Large intestine (tissue), 3 donors: ENCODE measurements around the gene EHBP1. TPM values are rescaled to one million over a fixed set of nuclear protein-coding genes. Genes with fewer than 3 reads are reported as not detected.

Source experiments
- DNase-seq, 2 donors: peaks; one replicate each; pipeline versions ENCODE4 v3.0.0 to v3.0.0-alpha.2; 2013
- H3K27ac ChIP-seq: one replicate; pipeline ENCODE4 v1.5.1; 2013; ENCODE audit warnings: low read length
- H3K27me3 ChIP-seq: 2 replicates; pipeline ENCODE4 v1.6.1; 2013; ENCODE audit warnings: low read length; ENCODE audit not compliant: control insufficient read depth, insufficient read depth
- H3K36me3 ChIP-seq: 2 replicates; pipeline ENCODE4 v1.6.1; 2013; ENCODE audit warnings: low read length; ENCODE audit not compliant: control insufficient read depth, insufficient read depth
- H3K4me1 ChIP-seq: one replicate; pipeline ENCODE4 v1.6.1; 2013; ENCODE audit warnings: low read length; ENCODE audit not compliant: control insufficient read depth, insufficient read depth
- H3K4me3 ChIP-seq: one replicate; pipeline ENCODE4 v1.5.1; 2013; ENCODE audit warnings: low read length
- H3K9me3 ChIP-seq: one replicate; pipeline ENCODE4 v1.6.1; 2013; ENCODE audit warnings: mild to moderate bottlenecking, low read depth, low read length, moderate library complexity; ENCODE audit not compliant: control insufficient read depth
- WGBS: methylation state at CpG from one replicate; pipeline ENCODE4 v1.1.5; 2013; ENCODE audit warnings: low lambda C conversion rate; ENCODE audit not compliant: insufficient coverage; 5-methylcytosine and 5-hydroxymethylcytosine counted together
- polyA plus RNA-seq: library from polyadenylated mRNA; unstranded; fragments of 120-200 nt; gene quantifications from one replicate; pipeline ENCODE4 v1.2.1, GENCODE V29; 2013

The EHBP1 gene
- polyA plus RNA-seq, 1 donor = 30.7 TPM

- Histone ChIP-seq H3K27me3 (no peaks in the 10 kb centered on the region), H3K4me3 (no peak overlapping the region), H3K9me3 (no peaks in the 10 kb centered on the region), H3K36me3 (peaks cover 1% of the 10 kb centered on the region), H3K4me1 (no peaks in the 10 kb centered on the region), H3K27ac (no peak overlapping the region)
- DNase-seq = no peak
- WGBS = 100% methylated on average over 1 of the region's 2 CpGs
Measured at GRCh38 chr2:62941413-62941812, 235.9 kb downstream of the EHBP1 start.

GRCh38 chr2:62944362-62944761 is 238.8 kb downstream of the EHBP1 start:
- Histone ChIP-seq H3K36me3 (peaks cover 11% of the 10 kb centered on the region), H3K27ac (no peak overlapping the region), H3K4me3 (no peak overlapping the region), H3K4me1 (no peaks in the 10 kb centered on the region), H3K27me3 (no peaks in the 10 kb centered on the region), H3K9me3 (no peaks in the 10 kb centered on the region)
- no CpG with 5 or more reads among the region's 2 CpGs for whole genome bisulfite sequencing
- DNase-seq = no peak

GRCh38 chr2:62947403-62947802 is 241.9 kb downstream of the EHBP1 start:
- H3K4me1 ChIP-seq = no peaks in the 10 kb centered on the region
- H3K27ac ChIP-seq = no peak overlapping the region
- H3K9me3 ChIP-seq = no peaks in the 10 kb centered on the region
- DNase-seq = no peak
- H3K36me3 ChIP-seq = peaks cover 11% of the 10 kb centered on the region
- no peaks in the 10 kb centered on the region for H3K27me3 ChIP-seq
- WGBS = 43% methylated on average over 1 of the region's 1 CpG
- no peak overlapping the region for H3K4me3 ChIP-seq

GRCh38 chr2:62956651-62957050 is 251.1 kb downstream of the EHBP1 start:
- Histone ChIP-seq H3K4me3 (no peak overlapping the region), H3K9me3 (no peaks in the 10 kb centered on the region), H3K4me1 (no peaks in the 10 kb centered on the region), H3K27ac (no peak overlapping the region), H3K27me3 (no peaks in the 10 kb centered on the region), H3K36me3 (peaks cover 5% of the 10 kb centered on the region)
- no CpG with 5 or more reads among the region's 2 CpGs for WGBS
- DNase-seq = no peak

GRCh38 chr2:62958206-62958605 is 252.7 kb downstream of the EHBP1 start:
- no peaks in the 10 kb centered on the region for H3K4me1 ChIP-seq
- WGBS = 100% methylated on average over 1 of the region's 3 CpGs
- H3K9me3 ChIP-seq = no peaks in the 10 kb centered on the region
- no peak for DNase-seq
- peaks cover 5% of the 10 kb centered on the region for H3K36me3 ChIP-seq
- no peaks in the 10 kb centered on the region for H3K27me3 ChIP-seq
- H3K27ac ChIP-seq = no peak overlapping the region
- H3K4me3 ChIP-seq = no peak overlapping the region

- H3K4me3 ChIP-seq = no peak overlapping the region
- no peaks in the 10 kb centered on the region for H3K9me3 ChIP-seq
- no peak overlapping the region for H3K27ac ChIP-seq
- no peaks in the 10 kb centered on the region for H3K27me3 ChIP-seq
- H3K4me1 ChIP-seq = no peaks in the 10 kb centered on the region
- no peak for DNase-seq
- H3K36me3 ChIP-seq = peaks cover 12% of the 10 kb centered on the region
- no CpG with 5 or more reads among the region's 2 CpGs for WGBS
Measured at GRCh38 chr2:62964050-62964449, 258.5 kb downstream of the EHBP1 start.

- 100% methylated on average over 2 of the region's 7 CpGs for WGBS
- Histone ChIP-seq H3K36me3 (peaks cover 12% of the 10 kb centered on the region), H3K9me3 (no peaks in the 10 kb centered on the region), H3K27ac (no peak overlapping the region), H3K4me3 (no peak overlapping the region), H3K4me1 (no peaks in the 10 kb centered on the region), H3K27me3 (no peaks in the 10 kb centered on the region)
- DNase-seq = no peak
Measured at GRCh38 chr2:62964671-62965070, 259.2 kb downstream of the EHBP1 start.

GRCh38 chr2:62966991-62967390 is 261.5 kb downstream of the EHBP1 start:
- DNase-seq = no peak
- WGBS = 100% methylated on average over 1 of the region's 6 CpGs

GRCh38 chr2:62968168-62968567 is 262.7 kb downstream of the EHBP1 start:
- Histone ChIP-seq H3K4me3 (no peak overlapping the region), H3K27ac (no peak overlapping the region), H3K27me3 (no peaks in the 10 kb centered on the region), H3K4me1 (no peaks in the 10 kb centered on the region), H3K36me3 (peaks cover 10% of the 10 kb centered on the region), H3K9me3 (no peaks in the 10 kb centered on the region)
- 100% methylated on average over 1 of the region's 1 CpG for WGBS
- DNase-seq = no peak

More at GRCh38 chr2:62966991-62967390, 261.5 kb downstream of the EHBP1 start:
- Histone ChIP-seq H3K27ac (no peak overlapping the region), H3K36me3 (peaks cover 10% of the 10 kb centered on the region), H3K9me3 (no peaks in the 10 kb centered on the region), H3K4me1 (no peaks in the 10 kb centered on the region), H3K27me3 (no peaks in the 10 kb centered on the region), H3K4me3 (no peak overlapping the region)

- H3K4me3 ChIP-seq = no peak overlapping the region
- H3K36me3 ChIP-seq = peaks cover 10% of the 10 kb centered on the region
- H3K4me1 ChIP-seq = no peaks in the 10 kb centered on the region
- no peaks in the 10 kb centered on the region for H3K9me3 ChIP-seq
- no peak for DNase-seq
- no peaks in the 10 kb centered on the region for H3K27me3 ChIP-seq
- no CpG with 5 or more reads among the region's 1 CpG for WGBS
- no peak overlapping the region for H3K27ac ChIP-seq
Measured at GRCh38 chr2:62968668-62969067, 263.2 kb downstream of the EHBP1 start.

GRCh38 chr2:62971936-62972335 is 266.4 kb downstream of the EHBP1 start:
- Histone ChIP-seq H3K36me3 (peaks cover 9% of the 10 kb centered on the region), H3K4me1 (no peaks in the 10 kb centered on the region), H3K27ac (no peak overlapping the region), H3K27me3 (no peaks in the 10 kb centered on the region), H3K4me3 (no peak overlapping the region), H3K9me3 (no peaks in the 10 kb centered on the region)
- no peak for DNase-seq
- 94% methylated on average over 2 of the region's 2 CpGs for WGBS
